Muscle of leg (tissue), 16 donors: Measurements from ENCODE around the gene FKBP9. TPM values are rescaled to one million over a fixed set of nuclear protein-coding genes. Genes with fewer than 3 reads are reported as not detected.
"Not testable (repeated sequence)": the region's sequence is repeated elsewhere in the genome, so short reads cannot be mapped to it uniquely, and the experiment has no call there.

Source experiments
- DNase-seq: peaks from one replicate; pipeline ENCODE4 v3.0.0; 2013
- H3K27ac ChIP-seq: one replicate; pipeline ENCODE4 v1.5.1; 2013; ENCODE audit warnings: mild to moderate bottlenecking, low read length, control low read depth
- H3K27me3 ChIP-seq: one replicate; pipeline ENCODE4 v1.6.1; 2013; ENCODE audit warnings: low read length; ENCODE audit not compliant: control insufficient read depth, insufficient read depth
- H3K36me3 ChIP-seq: one replicate; pipeline ENCODE4 v1.6.1; 2013; ENCODE audit warnings: low read length; ENCODE audit not compliant: control insufficient read depth, insufficient read depth
- H3K4me1 ChIP-seq: one replicate; pipeline ENCODE4 v1.6.1; 2013; ENCODE audit warnings: low read length; ENCODE audit not compliant: control insufficient read depth, insufficient read depth
- H3K4me3 ChIP-seq: one replicate; pipeline ENCODE4 v1.5.1; 2013; ENCODE audit warnings: low read length, control low read depth
- H3K9me3 ChIP-seq: replicated peaks from 2 replicates; pipeline ENCODE4 v1.6.1; 2013; ENCODE audit warnings: low read depth, low read length; ENCODE audit not compliant: control insufficient read depth
- WGBS: methylation state at CpG from one replicate; pipeline ENCODE4 v1.1.5; 2013; ENCODE audit warnings: missing lambda C conversion rate; ENCODE audit not compliant: insufficient coverage; 5-methylcytosine and 5-hydroxymethylcytosine counted together
- long read RNA-seq, 11 donors: transcript quantifications; one replicate each; lab custom pipeline, GENCODE V29; 2026
- polyA plus RNA-seq, 8 donors: library from polyadenylated mRNA; unstranded; fragments of 120-200 nt; gene quantifications; one replicate each; pipeline versions ENCODE4 v1.2.1 to v1.2.3, GENCODE V29; 2013; ENCODE audit warnings: inconsistent platforms in 1 of 8, low replicate concordance in 1 of 8; ENCODE audit not compliant: insufficient read length in 8 of 8, insufficient read depth in 1 of 8
- total RNA-seq: library from RNA; stranded (reverse); fragments of 120-200 nt; gene quantifications from one replicate; pipeline ENCODE4 v1.2.4, GENCODE V29; 2013

The FKBP9 gene
- total RNA-seq, result 153 TPM
- polyA plus RNA-seq, result 100 to 1,000 TPM; 110 to 239 (median 158) TPM
- long read RNA-seq, donor 1, transcript FKBP9-201 (10 exons, 3,462 nt), result major isoform, 11 of 12 reads
- long read RNA-seq, donor 1, partial matches to known transcripts, result 0 of 12 reads
- long read RNA-seq, donor 1, other reads (novel, unspliced or antisense), result 0 of 12 reads
- long read RNA-seq, donor 2, transcript FKBP9-201 (10 exons, 3,462 nt), result major isoform, 5 of 5 reads
- long read RNA-seq, donor 2, partial matches to known transcripts, result 0 of 5 reads
- long read RNA-seq, donor 2, other reads (novel, unspliced or antisense), result 0 of 5 reads
- long read RNA-seq, donor 3, transcript FKBP9-201 (10 exons, 3,462 nt), result major isoform, 49 of 72 reads
- long read RNA-seq, donor 3, partial matches to known transcripts, result 22 of 72 reads
- long read RNA-seq, donor 3, other reads (novel, unspliced or antisense), result 0 of 72 reads
- long read RNA-seq, donor 4, transcript FKBP9-201 (10 exons, 3,462 nt), result major isoform, 26 of 35 reads
- long read RNA-seq, donor 4, partial matches to known transcripts, result 8 of 35 reads
- long read RNA-seq, donor 4, other reads (novel, unspliced or antisense), result 0 of 35 reads
- long read RNA-seq, donor 5, transcript FKBP9-201 (10 exons, 3,462 nt), result major isoform, 68 of 139 reads
- long read RNA-seq, donor 5, partial matches to known transcripts, result 66 of 139 reads
- long read RNA-seq, donor 5, other reads (novel, unspliced or antisense), result 0 of 139 reads
- long read RNA-seq, donor 6, transcript FKBP9-201 (10 exons, 3,462 nt), result major isoform, 32 of 53 reads
- long read RNA-seq, donor 6, partial matches to known transcripts, result 19 of 53 reads
- long read RNA-seq, donor 6, other reads (novel, unspliced or antisense), result 0 of 53 reads
- long read RNA-seq, donor 7, transcript FKBP9-201 (10 exons, 3,462 nt), result major isoform, 32 of 81 reads
- long read RNA-seq, donor 7, partial matches to known transcripts, result 45 of 81 reads
- long read RNA-seq, donor 7, other reads (novel, unspliced or antisense), result 0 of 81 reads
- long read RNA-seq, donor 8, transcript FKBP9-201 (10 exons, 3,462 nt), result major isoform, 17 of 33 reads
- long read RNA-seq, donor 8, partial matches to known transcripts, result 15 of 33 reads
- long read RNA-seq, donor 8, other reads (novel, unspliced or antisense), result 0 of 33 reads
- long read RNA-seq, donor 9, transcript FKBP9-201 (10 exons, 3,462 nt), result major isoform, 18 of 110 reads
- long read RNA-seq, donor 9, partial matches to known transcripts, result 42 of 110 reads
- long read RNA-seq, donor 9, other reads (novel, unspliced or antisense), result 46 of 110 reads
- long read RNA-seq, donor 10, transcript FKBP9-201 (10 exons, 3,462 nt), result major isoform, 36 of 78 reads
- long read RNA-seq, donor 10, partial matches to known transcripts, result 33 of 78 reads
- long read RNA-seq, donor 10, other reads (novel, unspliced or antisense), result 6 of 78 reads
- long read RNA-seq, donor 11, transcript FKBP9-201 (10 exons, 3,462 nt), result major isoform, 41 of 57 reads
- long read RNA-seq, donor 11, partial matches to known transcripts, result 14 of 57 reads
- long read RNA-seq, donor 11, other reads (novel, unspliced or antisense), result 0 of 57 reads

- peak; percentile 95 for DNase-seq
- WGBS, result under 1% methylated on average over 90 of the region's 91 CpGs
- H3K9me3 ChIP-seq, result no peaks in the 10 kb centered on the region
Observed at GRCh38 chr7:32957326-32958045, at the start of gene FKBP9. FKBP9 (plus strand) TSS chr7:32957440; CDS start chr7:32957574, 134 bp downstream.

GRCh38 chr7:32910195-32910594 lies 47.0 kb upstream of the FKBP9 start:
- no peak overlapping the region for H3K4me3 ChIP-seq
- peaks cover 12% of the 10 kb centered on the region for H3K36me3 ChIP-seq
- peaks cover 5% of the 10 kb centered on the region for H3K4me1 ChIP-seq
- DNase-seq, result no peak
- H3K27ac ChIP-seq, result no peak overlapping the region
- WGBS, result 91% methylated on average over 1 of the region's 1 CpG
- no peaks in the 10 kb centered on the region for H3K9me3 ChIP-seq
- no peaks in the 10 kb centered on the region for H3K27me3 ChIP-seq

More at GRCh38 chr7:32957326-32958045, at the start of gene FKBP9:
- peaks cover 7% of the 10 kb centered on the region for H3K4me1 ChIP-seq
- no peaks in the 10 kb centered on the region for H3K36me3 ChIP-seq
- peak within 1 kb of the TSS; percentile 90 for H3K4me3 ChIP-seq
- peak within 1 kb of the TSS; percentile 94 for H3K27ac ChIP-seq
- no peaks in the 10 kb centered on the region for H3K27me3 ChIP-seq

GRCh38 chr7:32914184-32914583 lies 43.1 kb upstream of the FKBP9 start:
- no peaks in the 10 kb centered on the region for H3K9me3 ChIP-seq
- peaks cover 31% of the 10 kb centered on the region for H3K36me3 ChIP-seq
- H3K4me1 ChIP-seq, result no peaks in the 10 kb centered on the region
- DNase-seq, result no peak
- no peak overlapping the region for H3K4me3 ChIP-seq
- H3K27ac ChIP-seq, result no peak overlapping the region
- no CpG with 5 or more reads among the region's 1 CpG for WGBS
- no peaks in the 10 kb centered on the region for H3K27me3 ChIP-seq

- H3K27me3 ChIP-seq, result no peaks in the 10 kb centered on the region
- H3K4me1 ChIP-seq, result no peaks in the 10 kb centered on the region
- DNase-seq, result no peak
- WGBS, result 86% methylated on average over 4 of the region's 5 CpGs
- no peak overlapping the region for H3K4me3 ChIP-seq
- no peaks in the 10 kb centered on the region for H3K9me3 ChIP-seq
- H3K36me3 ChIP-seq, result peaks cover 31% of the 10 kb centered on the region
- H3K27ac ChIP-seq, result no peak overlapping the region
Observed at GRCh38 chr7:32915041-32915536, 42.2 kb upstream of the FKBP9 start.

GRCh38 chr7:32916006-32916405 lies 41.2 kb upstream of the FKBP9 start:
- H3K4me3 ChIP-seq, result no peak overlapping the region
- no peak for DNase-seq
- no peak overlapping the region for H3K27ac ChIP-seq
- H3K9me3 ChIP-seq, result no peaks in the 10 kb centered on the region
- 89% methylated on average over 3 of the region's 3 CpGs for WGBS
- H3K36me3 ChIP-seq, result peaks cover 37% of the 10 kb centered on the region
- H3K4me1 ChIP-seq, result no peaks in the 10 kb centered on the region
- H3K27me3 ChIP-seq, result no peaks in the 10 kb centered on the region

- WGBS, result no CpG with 5 or more reads among the region's 7 CpGs
- not testable (repeated sequence) for H3K27ac ChIP-seq, H3K4me3 ChIP-seq, DNase-seq, H3K27me3 ChIP-seq, H3K4me1 ChIP-seq, H3K9me3 ChIP-seq
- peaks cover 41% of the 10 kb centered on the region for H3K36me3 ChIP-seq
Observed at GRCh38 chr7:32916994-32917393, 40.2 kb upstream of the FKBP9 start.

GRCh38 chr7:32921896-32922295 lies 35.3 kb upstream of the FKBP9 start:
- no peak overlapping the region for H3K4me3 ChIP-seq
- no peak for DNase-seq
- no peaks in the 10 kb centered on the region for H3K4me1 ChIP-seq
- no peaks in the 10 kb centered on the region for H3K9me3 ChIP-seq
- WGBS, result 55% methylated on average over 1 of the region's 2 CpGs
- no peak overlapping the region for H3K27ac ChIP-seq
- H3K36me3 ChIP-seq, result peaks cover 25% of the 10 kb centered on the region
- no peaks in the 10 kb centered on the region for H3K27me3 ChIP-seq

- Histone ChIP-seq H3K4me3 (no peak overlapping the region), H3K36me3 (peaks cover 40% of the 10 kb centered on the region), H3K9me3 (no peaks in the 10 kb centered on the region), H3K4me1 (no peaks in the 10 kb centered on the region), H3K27ac (no peak overlapping the region), H3K27me3 (no peaks in the 10 kb centered on the region)
- no CpG with 5 or more reads among the region's 2 CpGs for WGBS
- no peak for DNase-seq
Observed at GRCh38 chr7:32928785-32929298, 28.4 kb upstream of the FKBP9 start.
